ENCODE data around the gene RAF1.

Gene RAF1

DNA sequence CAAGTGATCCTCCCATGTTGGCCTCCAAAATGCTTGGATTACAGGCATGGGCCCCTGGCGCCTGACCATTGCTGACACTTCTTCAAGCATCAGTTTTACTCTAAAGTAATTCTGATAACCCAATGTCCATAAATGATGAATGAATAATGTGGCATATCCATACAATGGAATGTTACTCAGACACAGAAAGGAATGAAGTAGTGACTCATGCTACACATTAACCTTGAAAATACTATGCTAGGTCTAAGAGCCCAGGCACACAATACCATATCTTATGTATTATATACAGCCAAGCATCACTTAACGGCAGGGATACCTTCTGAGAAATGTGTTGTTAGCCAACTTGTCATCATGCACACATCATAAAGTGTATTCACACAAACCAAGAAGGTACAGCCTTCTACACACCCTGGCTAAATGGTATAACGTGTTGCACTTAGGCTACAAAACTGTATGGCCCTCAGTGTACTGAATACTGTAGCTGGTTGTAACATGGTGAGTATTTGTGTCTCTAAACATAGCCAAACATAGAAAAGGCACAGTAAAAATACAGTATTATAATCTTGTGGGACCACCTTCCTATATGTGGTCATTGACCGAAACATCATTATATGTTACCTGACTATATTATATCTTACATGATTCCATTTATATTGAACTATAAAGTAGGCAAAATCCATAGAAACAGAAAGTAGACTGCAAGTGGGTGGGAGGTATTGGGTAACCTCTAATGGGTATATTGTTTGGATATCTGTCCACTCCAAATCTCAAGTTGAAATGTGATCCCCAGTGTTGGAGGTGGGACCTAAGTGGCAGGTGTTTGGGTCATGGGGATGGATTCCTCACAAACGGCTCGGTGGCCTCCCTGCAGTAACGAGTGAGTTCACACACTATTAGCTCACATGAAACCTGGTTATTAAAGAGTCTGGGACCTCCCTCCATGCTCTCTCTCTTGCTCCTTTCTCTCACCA lies 75.6 kb downstream of the RAF1 start:
- DNase-seq = no peak

DNA sequence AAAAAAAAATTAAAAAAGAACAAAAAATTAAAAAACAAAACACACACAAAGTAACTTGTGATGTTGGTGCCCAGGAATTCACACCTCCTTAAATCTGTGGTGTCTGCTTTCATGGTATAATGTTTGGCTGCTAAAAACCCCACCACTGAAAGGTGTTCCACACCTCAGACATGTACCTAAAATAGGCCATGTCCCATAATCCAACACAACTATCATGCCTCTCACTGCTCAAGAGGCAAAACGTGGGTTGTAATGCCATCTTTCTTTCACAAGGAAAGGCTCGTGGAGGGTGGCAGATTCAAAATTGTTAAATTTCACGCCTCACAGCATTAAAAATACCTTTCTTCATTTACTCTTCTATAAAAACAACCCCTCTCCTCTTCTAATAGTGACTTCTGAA lies 77.5 kb downstream of the RAF1 start:
- no peak for DNase-seq

DNA sequence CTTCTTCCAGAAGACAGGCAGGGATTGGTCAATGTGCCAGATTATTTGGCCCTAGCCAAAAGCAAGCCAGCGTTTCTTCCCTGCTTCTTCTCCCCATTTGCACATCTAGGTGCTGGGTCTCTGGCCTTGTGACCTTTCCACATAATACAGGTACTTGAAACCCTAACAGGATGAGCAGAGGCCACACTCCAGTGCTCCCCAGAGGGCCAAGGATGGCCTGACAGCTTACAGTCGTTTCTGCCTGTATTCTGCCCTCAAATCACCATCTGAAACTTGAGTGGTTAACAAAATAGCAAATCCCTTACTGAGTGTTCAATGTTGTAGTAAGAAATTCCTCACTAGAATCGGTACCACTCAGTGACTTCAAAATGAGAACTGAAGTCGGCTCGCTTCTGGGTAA lies 77.9 kb downstream of the RAF1 start:
- no peak for DNase-seq

DNA sequence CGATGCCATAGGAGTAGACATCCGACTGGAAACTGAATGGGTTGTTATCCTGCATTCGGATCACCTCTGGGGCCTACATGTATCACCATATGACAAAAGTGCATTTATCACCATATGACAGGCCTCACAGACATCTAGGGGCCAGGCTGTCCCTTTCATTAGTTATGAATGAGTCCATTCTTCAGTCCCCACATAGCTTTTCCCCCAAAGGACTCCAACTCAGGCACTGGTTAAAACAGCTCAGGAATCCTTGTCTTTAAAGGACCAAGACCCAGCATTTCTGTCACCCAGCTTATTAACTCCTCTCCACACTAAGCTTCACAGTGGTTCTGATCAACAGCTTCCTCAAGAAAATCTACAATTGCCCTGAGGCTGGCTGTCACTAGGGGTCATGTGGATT lies 78.7 kb downstream of the RAF1 start:
- DNase-seq = no peak

DNA sequence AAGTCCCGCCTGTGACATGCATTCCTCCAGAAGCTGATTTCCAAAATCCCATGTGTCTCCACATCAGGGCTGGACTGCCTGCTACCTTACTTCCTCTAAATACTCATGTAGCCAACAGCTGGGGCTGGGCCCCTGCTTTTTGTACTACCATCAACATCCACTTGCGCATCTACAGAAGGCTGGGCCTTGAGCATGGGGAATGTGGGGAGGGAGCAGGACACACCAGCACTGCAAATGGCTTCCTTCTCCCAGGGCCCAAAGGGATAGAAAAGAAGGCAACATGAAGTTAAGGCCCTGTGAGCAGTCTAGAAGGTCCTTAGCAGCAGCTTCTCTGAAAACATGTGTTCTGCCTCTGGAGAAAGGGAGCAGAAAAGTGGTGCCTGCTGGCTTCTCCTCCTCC lies 79.8 kb downstream of the RAF1 start:
- no peak for DNase-seq

DNA sequence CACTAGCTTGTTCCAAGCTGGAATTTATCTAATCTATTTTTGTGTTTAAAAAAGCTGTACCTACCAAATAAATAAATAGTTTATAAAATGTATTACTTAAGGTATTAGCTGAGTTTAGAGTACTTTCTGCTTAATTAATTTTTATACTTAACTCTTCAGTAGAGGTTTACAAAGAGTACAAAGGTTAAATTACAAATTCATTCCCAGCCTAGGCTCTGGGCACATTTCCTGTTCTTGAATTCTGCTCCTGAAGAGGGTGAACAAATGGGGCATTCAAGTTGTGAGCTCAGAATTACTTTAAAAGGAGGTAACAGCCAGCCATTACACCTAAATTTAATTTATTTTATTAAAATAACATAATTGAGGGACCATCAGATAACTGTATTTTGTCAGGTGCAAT lies 80.6 kb downstream of the RAF1 start:
- DNase-seq = no peak

DNA sequence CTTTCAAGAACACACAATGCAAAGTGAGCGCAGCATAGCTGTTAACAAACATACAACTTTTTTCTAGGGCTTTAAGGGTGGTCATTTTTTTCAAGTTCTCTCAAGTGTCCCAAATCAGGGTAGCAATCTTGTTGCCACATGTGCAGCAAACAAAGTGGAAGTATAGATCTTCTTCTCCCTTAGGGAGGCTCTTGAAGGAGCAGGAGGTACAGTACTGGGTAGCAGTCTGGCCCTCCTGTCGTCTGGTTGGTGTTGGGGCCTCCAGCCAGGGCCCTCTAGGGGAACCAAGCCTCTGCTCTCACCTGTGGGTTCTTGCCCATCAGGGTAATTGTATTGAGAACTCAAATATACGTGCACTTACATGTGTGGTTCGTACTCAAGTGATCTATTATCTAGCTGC lies 81.2 kb downstream of the RAF1 start:
- no peak for DNase-seq

DNA sequence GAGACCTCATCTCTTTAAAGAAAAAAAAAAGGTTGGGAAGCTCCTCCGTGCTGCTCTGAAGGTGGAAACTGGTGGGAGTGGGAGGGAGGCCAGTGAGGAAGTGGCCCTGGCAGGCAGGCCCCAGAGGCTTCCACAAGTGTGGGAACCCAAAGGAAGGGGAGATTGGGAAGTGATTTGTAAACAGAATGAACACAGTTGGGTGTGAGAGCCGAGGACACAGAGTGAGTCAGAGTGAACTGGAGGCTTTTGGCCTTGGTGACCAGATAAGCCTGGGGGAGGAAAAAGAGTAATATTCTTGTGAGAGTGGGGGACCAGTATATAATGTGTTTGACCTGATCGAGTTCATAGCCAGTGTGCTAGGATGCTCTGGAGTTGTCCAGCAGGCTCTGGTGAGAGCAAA lies 84.0 kb downstream of the RAF1 start:
- no peak for DNase-seq

DNA sequence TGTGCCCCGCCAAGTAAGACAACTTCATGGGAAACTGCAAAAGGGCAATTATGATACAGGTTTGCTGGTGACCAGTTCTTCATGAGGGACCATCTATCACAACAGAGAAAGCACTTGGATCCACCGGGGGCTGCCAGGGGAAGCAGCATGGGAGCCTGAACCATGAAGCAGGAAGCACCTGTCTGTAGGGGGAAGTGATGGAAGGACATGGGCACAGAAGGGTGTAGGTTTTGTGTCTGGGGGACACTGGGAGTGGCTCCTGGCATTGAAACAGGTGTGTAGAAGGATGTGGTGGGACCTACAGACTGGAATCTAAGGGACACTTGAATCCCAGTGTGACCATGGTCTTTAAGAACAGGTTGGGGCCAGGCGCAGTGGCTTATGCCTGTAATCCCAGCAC lies 84.5 kb downstream of the RAF1 start:
- DNase-seq = no peak

DNA sequence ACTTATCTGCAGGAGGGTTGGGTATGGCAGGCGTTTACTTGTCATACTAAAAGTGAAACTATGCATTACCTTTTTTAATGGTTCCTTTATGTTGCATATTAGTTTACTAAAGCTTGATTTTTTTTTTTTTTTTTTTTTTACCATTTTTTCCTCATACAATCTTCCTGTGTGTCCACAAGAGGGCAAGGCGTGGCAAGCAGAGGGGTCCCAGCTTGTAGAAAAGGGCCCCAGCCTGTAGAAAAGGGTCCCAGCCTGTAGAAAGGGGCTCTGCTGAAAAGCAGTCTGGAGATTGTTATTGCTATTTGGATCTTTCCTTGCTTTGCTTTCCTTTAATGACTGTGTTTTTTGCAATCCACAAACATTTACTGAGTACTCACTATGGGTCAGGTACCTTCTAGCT lies 85.2 kb downstream of the RAF1 start:
- no peak for DNase-seq

DNA sequence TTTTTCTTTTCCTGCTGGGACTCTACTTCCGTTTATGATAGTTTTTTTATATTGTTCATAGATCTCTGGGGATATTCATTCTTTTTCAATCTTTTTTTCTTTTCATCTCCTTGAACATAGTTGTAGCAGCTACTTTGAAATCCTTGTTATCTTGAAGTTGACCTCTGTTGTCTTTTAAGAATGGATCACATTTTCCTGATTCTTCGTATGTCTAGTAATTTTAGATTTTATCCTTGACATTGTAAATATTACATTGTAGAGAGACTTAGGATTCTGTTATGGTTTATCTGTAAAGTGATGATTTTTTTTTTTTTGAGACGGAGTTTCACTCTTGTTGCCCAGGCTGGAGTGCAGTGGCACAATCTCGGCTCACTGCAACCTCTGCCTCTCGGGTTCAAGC lies 86.5 kb downstream of the RAF1 start:
- DNase-seq = no peak

DNA sequence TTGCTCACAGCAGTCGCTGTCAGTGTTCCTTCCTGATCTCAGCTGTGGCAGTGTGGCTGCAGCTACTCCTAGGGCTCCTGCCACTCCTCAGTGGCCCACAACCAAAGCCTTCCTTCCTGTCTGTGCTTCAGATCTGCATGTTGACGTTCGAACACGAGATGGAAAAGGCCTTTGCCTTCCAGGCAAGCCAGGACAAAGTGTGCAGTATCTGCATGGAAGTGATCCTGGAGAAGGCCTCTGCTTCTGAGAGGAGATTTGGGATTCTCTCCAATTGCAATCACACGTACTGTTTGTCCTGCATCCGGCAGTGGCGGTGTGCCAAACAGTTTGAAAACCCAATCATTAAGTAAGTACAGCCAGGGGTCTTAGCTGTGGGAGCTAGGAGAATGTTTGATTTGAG lies 89.3 kb downstream of the RAF1 start:
- no peak for DNase-seq

DNA sequence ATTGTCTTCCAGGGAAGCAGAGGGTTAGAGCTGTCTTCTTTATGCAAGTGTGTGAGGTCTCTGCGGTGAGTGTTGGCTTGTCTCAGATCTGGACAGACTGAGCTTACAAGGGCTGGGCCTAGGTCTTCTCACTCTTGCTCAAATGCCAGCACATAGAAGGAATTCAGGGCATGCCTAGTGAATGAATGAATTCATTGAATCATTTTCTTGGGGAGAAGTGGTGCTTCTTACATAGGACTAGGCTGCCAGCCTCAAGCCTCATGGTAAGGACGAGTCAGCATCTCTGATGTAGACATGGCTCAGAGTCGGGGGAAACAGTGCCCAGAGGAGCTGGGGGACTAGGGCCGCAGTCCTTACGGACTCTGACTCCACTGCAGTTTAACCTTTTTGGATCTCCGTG lies 89.8 kb downstream of the RAF1 start:
- no peak for DNase-seq

DNA sequence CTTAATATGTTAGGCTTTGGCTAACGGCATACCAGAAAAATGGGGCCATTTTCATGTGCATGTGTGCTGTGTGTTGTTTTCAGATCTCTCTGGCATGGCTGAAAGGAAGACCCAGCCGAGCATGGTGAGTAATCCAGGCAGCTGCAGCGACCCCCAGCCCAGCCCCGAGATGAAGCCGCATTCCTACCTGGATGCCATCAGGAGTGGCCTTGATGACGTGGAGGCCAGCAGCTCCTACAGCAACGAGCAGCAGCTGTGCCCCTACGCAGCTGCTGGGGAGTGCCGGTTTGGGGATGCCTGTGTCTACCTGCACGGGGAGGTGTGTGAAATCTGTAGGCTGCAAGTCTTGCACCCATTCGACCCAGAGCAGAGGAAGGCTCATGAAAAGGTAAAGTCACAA lies 91.9 kb downstream of the RAF1 start:
- DNase-seq = no peak

DNA sequence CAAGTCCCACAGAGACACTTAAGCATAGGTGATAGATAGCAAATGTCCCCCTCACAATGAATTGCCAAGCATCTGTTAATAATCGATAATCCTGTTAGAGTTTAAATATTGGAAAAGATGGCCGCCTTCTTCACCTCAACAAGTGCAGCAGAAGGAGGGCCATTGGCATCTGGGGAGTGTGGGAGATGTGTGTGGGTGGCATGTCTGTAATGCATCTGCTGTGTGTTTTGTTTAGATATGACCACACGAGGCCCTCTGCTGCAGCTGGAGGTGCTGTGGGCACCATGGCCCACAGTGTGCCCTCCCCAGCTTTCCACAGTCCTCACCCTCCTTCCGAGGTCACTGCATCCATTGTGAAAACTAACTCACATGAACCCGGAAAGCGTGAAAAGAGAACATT lies 94.1 kb downstream of the RAF1 start:
- DNase-seq = no peak

DNA sequence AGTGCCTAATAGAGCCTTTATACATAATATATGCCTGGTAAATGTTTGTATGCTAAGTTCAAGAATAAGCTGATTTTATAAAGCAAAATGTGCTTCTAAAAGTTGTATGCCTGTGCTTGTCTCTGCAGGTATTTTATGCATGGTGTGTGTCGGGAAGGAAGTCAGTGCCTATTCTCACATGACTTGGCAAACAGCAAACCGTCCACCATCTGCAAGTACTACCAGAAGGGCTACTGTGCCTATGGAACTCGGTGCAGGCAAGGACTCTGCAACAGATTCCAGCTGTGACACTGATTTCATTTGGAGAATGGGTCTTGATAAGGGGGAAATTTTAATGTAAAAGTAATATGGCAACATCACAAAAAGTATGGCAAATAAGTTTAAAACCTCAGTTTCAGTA lies 95.2 kb downstream of the RAF1 start:
- no peak for DNase-seq

DNA sequence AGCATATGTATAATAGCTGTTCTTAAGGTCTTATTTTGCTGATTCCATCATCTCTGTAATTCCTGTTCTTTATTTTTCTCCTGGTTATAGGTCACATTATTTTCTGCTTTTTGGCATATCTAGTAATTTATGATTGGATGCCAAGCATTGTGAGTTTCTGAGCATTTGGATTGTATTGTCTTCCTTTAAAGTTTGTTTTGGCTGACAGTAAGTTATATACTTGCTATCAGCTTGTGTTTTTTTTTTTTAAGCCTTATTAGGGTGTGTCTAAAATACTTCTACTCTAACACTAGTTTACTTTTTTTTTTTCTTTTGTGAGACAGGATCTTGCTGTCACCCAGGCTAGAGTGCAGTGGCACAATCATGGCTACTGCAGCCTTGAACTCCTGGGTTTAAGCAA lies 96.9 kb downstream of the RAF1 start:
- DNase-seq = no peak

DNA sequence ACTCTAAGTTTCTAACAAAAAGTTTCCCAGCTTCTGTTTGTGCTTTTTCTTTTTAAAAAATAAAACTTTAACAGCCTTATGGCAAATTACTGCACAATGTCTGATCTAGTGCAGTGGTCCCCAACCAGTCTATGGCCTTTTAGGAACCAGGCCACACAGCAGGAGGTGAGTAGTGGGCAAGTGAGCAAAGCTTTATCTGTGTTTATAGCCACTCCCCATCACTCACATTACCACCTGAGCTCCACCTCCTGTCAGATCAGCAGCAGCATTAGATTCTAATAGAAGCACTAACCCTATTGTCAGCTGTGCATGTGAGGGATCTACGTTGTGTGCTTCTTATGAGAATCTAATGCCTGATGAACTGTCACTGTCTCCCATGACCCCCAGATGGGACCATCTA lies 101.5 kb downstream of the RAF1 start:
- DNase-seq = no peak

DNA sequence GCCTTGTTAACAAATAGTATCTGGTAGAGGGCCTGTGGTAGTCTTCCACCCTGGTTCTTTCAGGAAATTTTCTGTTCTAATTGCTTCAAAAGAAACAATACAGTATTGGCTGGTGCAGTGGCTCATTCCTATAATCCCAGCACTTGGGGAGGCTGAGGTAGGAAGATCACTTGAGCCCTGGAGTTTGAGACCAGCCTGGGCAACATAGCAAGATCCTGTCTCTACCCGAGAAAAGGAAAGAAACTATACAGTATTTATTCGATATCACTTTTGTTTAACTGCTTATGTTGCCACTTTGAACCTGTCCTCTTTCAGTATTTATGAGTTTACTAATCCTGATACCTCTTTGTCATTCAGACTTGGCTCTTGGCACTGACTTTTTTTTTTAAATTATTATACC lies 102.5 kb downstream of the RAF1 start:
- no peak for DNase-seq

DNA sequence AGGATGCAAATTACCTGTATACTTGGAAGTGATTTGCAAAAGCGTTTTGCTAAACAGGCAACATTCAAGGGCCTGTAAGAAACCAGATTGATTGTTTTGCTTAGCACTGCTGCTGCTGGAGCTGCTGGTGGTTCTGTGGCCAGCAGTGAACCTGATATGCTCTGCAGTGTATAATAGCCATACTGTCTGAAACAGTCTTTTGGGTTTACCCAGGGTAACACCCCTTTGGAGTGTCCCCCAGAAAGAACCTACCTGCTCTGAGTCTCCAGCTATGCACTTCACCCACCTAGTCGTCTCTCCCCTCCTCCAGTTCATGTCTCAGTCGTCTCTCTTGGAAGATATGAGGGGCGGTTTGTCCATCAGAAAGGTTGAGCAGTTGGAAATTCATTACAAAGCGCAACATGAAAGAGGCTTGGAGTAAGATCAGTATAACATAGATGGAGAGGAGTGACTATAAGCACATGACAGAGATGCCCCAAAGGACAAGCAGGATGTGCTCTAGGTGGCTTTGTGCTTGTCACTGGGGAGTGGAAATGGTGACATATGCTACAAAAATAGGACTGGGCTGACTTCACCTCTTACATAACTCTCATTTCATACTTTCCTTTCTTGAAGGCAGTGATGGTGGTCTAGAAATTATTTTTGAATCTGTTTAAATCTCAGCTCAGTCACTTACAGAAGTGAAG lies 103.3 kb downstream of the RAF1 start:
- DNase-seq = no peak

DNA sequence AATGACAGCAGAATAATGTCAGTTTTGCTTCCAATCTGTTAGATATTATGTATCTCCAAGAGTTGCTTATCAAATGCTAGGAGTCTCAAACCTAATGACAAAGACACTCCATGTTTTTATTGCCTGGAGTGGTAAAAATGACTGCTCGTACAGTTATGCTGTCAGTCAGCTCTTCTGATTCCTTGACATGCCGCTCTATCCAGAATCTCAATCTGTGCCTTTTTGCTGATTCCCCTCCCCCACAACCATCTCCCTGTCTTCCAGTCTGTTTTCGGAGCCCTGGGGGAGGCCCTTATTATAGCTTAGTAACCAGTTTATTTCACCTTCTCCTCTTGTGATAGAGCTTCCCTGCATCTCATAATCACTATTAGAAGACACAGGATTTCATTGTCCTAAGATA lies 104.4 kb downstream of the RAF1 start:
- no peak for DNase-seq

DNA sequence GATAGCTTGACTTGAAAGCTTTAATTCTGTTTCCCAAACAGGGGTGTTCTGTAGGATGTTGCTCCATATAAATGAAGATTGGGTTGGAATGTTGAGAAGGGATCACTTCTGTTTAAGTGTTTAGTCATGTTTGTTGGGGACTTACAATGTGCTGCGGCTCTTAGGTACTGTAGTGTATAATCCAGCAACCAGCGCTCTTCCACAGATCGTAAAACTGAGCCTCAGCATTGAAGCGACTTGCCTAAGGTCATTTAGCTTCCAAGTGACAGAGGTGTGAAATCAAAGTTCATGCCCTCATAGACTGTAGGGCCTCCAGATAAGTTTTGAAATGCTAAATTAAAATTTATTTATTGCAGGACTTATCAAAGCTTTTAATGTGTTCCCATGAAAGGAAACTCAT lies 105.2 kb downstream of the RAF1 start:
- no peak for DNase-seq

DNA sequence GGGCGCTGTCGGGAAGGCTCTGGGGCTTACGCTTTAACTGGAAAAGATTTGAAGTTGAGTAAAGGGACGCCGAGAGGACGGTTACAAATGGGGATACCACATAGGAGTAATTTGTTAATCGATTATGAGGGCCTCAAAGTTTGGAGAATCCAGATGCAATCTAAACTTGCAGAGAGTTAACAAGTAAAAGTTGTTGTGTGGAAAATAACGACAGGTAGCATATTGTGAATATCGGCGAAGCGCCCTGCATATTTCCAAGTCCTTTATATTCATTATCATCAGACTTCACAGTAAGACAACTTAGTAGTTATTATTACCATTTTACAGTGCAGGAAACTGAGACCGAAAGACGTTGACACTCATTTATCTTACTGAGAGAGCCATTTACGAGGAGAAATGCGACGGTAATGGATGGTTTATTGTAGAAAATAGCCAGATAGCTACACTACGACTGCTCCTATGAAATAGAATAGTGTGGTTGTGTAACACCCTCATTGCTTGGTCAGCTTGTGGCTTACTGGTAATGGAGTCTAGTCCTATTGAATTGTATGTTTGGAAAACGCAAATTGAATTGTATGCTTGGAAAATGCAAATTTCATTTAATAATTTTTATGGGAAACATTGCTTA lies 106.3 kb downstream of the RAF1 start:
- no peak for DNase-seq
